Measurements from ENCODE around the gene ATRX.
A peak's percentile ranks its signal among the peaks of the same experiment; 100 is the strongest.
"Not testable (repeated sequence)": the region's sequence is repeated elsewhere in the genome, so short reads cannot be mapped to it uniquely, and the experiment has no call there.

ATRX gene

DNA sequence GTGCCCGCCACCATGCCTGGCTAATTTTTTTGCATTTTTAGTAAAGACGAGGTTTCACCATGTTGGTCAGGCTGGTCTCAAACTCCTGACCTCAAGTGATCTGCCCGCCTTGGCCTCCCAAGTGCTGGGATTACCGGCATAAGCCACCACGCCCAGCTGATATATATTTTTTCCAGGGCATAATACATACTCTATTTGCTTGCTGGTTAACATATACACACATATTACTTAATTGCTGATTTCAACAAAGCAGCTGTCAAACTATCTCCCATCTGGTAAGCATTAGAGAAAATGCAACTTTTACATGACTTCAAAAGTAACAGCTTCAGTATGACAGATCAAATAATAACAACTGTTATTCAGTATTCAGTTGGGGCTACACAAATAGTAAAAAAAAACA is 164.6 kb downstream of the ATRX start:
- H3K9me3 ChIP-seq (ENCODE audit: control insufficient read depth, low read length); H3K27me3 ChIP-seq (replicated peaks; ENCODE audit: control insufficient read depth, insufficient read depth, low read length); H3K36me3 ChIP-seq (ENCODE audit: control insufficient read depth, insufficient read depth, low read length, severe bottlenecking); H3K4me3 ChIP-seq (ENCODE audit: low read length); DNase-seq (ENCODE audit: low read depth); H3K9ac ChIP-seq (ENCODE audit: low read length): not testable (repeated sequence)
- peaks cover 14% of the 10 kb centered on the region for H3K4me1 ChIP-seq (ENCODE audit: control insufficient read depth, insufficient read depth, low read length)

DNA sequence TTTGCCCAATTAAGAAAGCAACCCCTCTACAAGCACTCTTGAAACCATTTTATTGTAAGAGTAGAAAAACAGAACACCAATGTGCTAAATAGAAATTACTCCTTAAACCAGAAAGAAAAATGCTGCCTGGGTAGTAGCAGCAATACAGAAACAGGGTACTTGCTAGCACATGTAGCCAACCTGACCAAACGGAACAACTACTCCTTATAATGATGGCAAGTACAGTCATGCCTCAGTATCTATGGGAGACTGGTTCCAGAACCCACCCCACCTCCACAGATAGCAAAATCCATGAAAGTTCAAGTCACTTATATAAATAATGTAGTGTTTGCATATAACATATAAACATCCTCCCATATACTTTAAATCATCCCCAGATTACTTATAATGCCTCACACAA is 168.8 kb downstream of the ATRX start:
- DNase-seq (ENCODE audit: low read depth): no peak
- Histone ChIP-seq H3K36me3 (ENCODE audit: control insufficient read depth, insufficient read depth, low read length, severe bottlenecking) (peaks cover 18% of the 10 kb centered on the region), H3K4me3 (ENCODE audit: low read length) (no peak overlapping the region), H3K4me1 (ENCODE audit: control insufficient read depth, insufficient read depth, low read length) (peaks cover 7% of the 10 kb centered on the region), H3K9ac (ENCODE audit: low read length) (no peak overlapping the region), H3K27me3 (replicated peaks; ENCODE audit: control insufficient read depth, insufficient read depth, low read length) (no peaks in the 10 kb centered on the region), H3K9me3 (ENCODE audit: control insufficient read depth, low read length) (peaks cover 6% of the 10 kb centered on the region)

DNA sequence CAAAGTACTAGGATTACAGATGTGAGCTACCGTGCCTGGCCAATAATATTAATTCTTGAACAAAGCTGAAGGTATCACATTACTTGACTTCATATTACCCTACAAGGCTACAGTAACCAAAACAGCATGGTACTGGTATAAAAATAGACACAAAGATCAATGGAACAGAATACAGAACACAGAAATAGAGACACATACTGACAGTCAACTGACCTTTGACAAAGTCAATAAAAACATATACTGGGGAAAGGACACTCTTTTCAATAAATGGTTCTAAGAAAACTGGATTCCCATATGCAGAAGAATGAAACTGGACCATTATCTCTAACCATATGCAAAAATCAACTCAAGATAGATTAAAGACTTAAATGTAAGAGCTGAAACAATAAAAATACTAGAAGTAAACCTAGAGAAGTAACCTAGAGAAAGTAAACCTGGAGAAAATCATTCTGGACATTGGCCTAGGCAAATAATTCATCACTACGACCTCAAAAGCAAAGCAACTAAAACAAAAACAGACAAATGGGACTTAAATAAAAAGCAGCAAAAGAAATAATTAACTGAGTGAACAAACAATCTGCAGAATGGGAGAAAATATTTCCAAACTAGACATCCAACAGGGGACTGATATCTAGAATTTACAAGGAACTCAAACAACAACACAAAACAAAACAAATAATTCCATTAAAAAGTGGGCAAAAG is 182.2 kb downstream of the ATRX start:
- no peak overlapping the region for H3K9ac ChIP-seq (ENCODE audit: low read length)
- H3K36me3 ChIP-seq (ENCODE audit: control insufficient read depth, insufficient read depth, low read length, severe bottlenecking): no peaks in the 10 kb centered on the region
- DNase-seq (ENCODE audit: low read depth): no peak
- H3K4me1 ChIP-seq (ENCODE audit: control insufficient read depth, insufficient read depth, low read length): no peaks in the 10 kb centered on the region
- no peak overlapping the region for H3K4me3 ChIP-seq (ENCODE audit: low read length)
- H3K9me3 ChIP-seq (ENCODE audit: control insufficient read depth, low read length): no peaks in the 10 kb centered on the region
- H3K27me3 ChIP-seq (replicated peaks; ENCODE audit: control insufficient read depth, insufficient read depth, low read length): no peaks in the 10 kb centered on the region

DNA sequence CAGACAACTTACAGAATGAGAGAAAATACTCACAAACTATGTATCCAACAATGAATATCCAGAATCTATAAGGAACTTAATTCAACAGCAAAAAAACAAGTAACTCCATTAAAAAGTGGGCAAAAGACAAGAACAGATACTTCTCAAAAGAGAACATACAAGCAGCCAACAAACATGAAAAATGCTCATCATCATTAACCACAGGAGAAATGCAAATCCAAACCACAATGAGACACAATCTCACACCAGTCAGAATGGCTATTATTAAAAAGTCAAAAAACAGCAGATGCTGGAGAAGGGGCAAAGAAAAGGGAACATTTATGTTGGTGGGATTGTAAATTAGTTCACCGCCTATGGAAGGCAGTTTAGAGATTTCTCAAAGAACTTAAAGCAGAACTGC is 188.5 kb downstream of the ATRX start:
- no peak for DNase-seq (ENCODE audit: low read depth)
- Histone ChIP-seq H3K4me3 (ENCODE audit: low read length) (no peak overlapping the region), H3K36me3 (ENCODE audit: control insufficient read depth, insufficient read depth, low read length, severe bottlenecking) (no peaks in the 10 kb centered on the region), H3K4me1 (ENCODE audit: control insufficient read depth, insufficient read depth, low read length) (peaks cover 5% of the 10 kb centered on the region), H3K27me3 (replicated peaks; ENCODE audit: control insufficient read depth, insufficient read depth, low read length) (no peaks in the 10 kb centered on the region), H3K9me3 (ENCODE audit: control insufficient read depth, low read length) (no peaks in the 10 kb centered on the region), H3K9ac (ENCODE audit: low read length) (no peak overlapping the region)

DNA sequence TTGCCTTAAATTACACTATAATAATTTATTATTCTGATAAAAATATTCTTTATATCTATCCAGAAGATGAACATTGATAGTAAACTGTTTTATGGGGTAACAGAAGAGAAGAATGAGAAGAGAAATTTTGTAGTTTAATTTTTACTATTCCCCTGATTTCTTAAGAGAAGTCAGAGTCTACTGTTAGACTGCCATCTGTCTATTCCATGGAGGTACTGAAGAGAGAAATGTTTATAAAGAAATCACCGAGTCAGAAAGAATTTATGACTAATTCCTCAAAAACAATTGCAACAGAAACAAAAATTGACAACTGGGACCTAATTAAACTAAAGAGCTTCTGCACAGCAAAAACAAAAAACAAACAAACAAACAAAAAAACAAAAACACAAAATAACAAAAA is 188.9 kb downstream of the ATRX start:
- no peaks in the 10 kb centered on the region for H3K27me3 ChIP-seq (replicated peaks; ENCODE audit: control insufficient read depth, insufficient read depth, low read length)
- H3K4me3 ChIP-seq (ENCODE audit: low read length): no peak overlapping the region
- DNase-seq (ENCODE audit: low read depth): peak; percentile 56
- no peak overlapping the region for H3K9ac ChIP-seq (ENCODE audit: low read length)
- H3K36me3 ChIP-seq (ENCODE audit: control insufficient read depth, insufficient read depth, low read length, severe bottlenecking): no peaks in the 10 kb centered on the region
- peaks cover 5% of the 10 kb centered on the region for H3K4me1 ChIP-seq (ENCODE audit: control insufficient read depth, insufficient read depth, low read length)
- no peaks in the 10 kb centered on the region for H3K9me3 ChIP-seq (ENCODE audit: control insufficient read depth, low read length)

DNA sequence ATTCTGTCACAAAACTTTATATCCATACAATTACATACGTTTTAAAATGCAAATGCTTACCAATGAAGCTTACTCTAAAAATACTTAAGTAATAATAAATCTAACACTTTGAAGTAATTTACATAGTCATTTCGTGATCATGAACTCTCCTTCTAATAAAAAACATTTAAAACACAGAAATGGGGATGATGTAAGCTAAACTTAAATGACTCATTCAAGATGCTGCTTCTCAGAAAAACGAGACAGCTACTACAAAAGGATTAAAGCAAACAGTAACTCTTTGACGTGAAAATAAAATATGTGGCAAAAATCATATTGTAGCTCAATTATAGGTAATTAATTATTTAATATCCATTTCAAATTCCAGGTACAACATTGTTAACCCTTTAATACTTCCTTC is 190.2 kb downstream of the ATRX start:
- Histone ChIP-seq H3K27me3 (replicated peaks; ENCODE audit: control insufficient read depth, insufficient read depth, low read length) (no peaks in the 10 kb centered on the region), H3K9me3 (ENCODE audit: control insufficient read depth, low read length) (no peaks in the 10 kb centered on the region), H3K4me1 (ENCODE audit: control insufficient read depth, insufficient read depth, low read length) (peaks cover 5% of the 10 kb centered on the region), H3K4me3 (ENCODE audit: low read length) (no peak overlapping the region), H3K36me3 (ENCODE audit: control insufficient read depth, insufficient read depth, low read length, severe bottlenecking) (no peaks in the 10 kb centered on the region), H3K9ac (ENCODE audit: low read length) (no peak overlapping the region)
- no peak for DNase-seq (ENCODE audit: low read depth)

DNA sequence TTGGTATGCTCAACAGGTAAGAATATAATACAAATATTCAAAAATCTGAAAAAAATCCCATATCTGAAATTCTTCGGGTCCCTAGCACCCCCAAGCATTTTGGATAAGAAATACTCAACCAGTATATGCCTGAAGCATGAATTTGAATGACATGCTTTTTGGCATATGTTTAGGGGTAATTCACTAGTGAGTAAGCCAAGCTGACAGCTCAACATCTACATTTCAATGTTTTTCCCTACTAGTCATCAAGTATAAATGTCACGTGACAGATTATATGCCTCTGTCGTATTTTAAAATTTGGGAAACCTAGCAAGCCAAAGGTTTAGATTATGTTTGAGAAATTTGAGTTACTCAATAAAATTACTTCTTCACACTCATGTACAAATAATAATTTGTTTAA is 213.7 kb downstream of the ATRX start:
- H3K9ac ChIP-seq (ENCODE audit: low read length): no peak overlapping the region
- peaks cover 14% of the 10 kb centered on the region for H3K36me3 ChIP-seq (ENCODE audit: control insufficient read depth, insufficient read depth, low read length, severe bottlenecking)
- DNase-seq (ENCODE audit: low read depth): no peak
- H3K27me3 ChIP-seq (replicated peaks; ENCODE audit: control insufficient read depth, insufficient read depth, low read length): no peaks in the 10 kb centered on the region
- H3K4me3 ChIP-seq (ENCODE audit: low read length): no peak overlapping the region
- H3K9me3 ChIP-seq (ENCODE audit: control insufficient read depth, low read length): peaks cover 4% of the 10 kb centered on the region
- no peaks in the 10 kb centered on the region for H3K4me1 ChIP-seq (ENCODE audit: control insufficient read depth, insufficient read depth, low read length)

DNA sequence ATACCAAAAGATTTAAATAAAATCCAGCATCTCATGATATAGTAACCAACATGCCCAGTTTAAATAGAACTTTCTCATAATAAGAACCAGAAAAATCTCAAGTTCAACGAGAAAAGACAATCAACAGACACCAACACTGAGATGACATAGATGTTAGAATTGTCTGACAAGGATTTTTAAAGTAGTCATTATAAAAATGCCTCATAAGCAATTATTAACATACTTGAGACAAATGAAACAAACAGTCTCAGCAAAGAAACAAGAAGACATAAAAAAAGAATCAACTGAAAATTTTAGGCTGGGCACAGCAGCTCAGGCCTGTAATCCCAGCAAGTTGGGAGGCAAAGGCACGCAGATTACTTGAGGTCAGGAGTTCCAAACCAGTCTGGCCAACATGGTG is 220.7 kb downstream of the ATRX start:
- Histone ChIP-seq H3K27me3 (replicated peaks; ENCODE audit: control insufficient read depth, insufficient read depth, low read length) (no peaks in the 10 kb centered on the region), H3K4me1 (ENCODE audit: control insufficient read depth, insufficient read depth, low read length) (no peaks in the 10 kb centered on the region), H3K36me3 (ENCODE audit: control insufficient read depth, insufficient read depth, low read length, severe bottlenecking) (no peaks in the 10 kb centered on the region), H3K9me3 (ENCODE audit: control insufficient read depth, low read length) (peaks cover 23% of the 10 kb centered on the region), H3K4me3 (ENCODE audit: low read length) (no peak overlapping the region), H3K9ac (ENCODE audit: low read length) (no peak overlapping the region)
- no peak for DNase-seq (ENCODE audit: low read depth)

DNA sequence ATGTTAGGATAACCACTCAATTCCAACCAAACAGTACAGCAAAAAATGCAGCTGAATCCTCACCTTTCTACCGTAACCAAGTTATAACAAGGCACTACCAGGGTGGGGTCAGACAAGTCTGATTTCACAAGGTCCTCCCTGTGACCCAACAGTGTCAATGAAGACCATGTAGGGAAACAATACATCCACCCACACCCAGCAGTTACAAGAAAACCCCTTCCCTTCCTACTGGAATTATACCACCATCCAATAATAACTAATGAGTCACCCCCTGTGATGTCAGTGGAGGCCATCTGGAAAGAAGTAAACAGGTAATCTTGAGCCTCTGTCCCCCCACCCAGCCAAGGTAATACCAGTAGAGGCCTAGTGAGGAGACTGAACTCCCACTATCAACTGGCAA is 221.2 kb downstream of the ATRX start:
- Histone ChIP-seq H3K27me3 (replicated peaks; ENCODE audit: control insufficient read depth, insufficient read depth, low read length) (no peaks in the 10 kb centered on the region), H3K4me1 (ENCODE audit: control insufficient read depth, insufficient read depth, low read length) (no peaks in the 10 kb centered on the region), H3K9ac (ENCODE audit: low read length) (no peak overlapping the region), H3K36me3 (ENCODE audit: control insufficient read depth, insufficient read depth, low read length, severe bottlenecking) (no peaks in the 10 kb centered on the region), H3K9me3 (ENCODE audit: control insufficient read depth, low read length) (peaks cover 23% of the 10 kb centered on the region), H3K4me3 (ENCODE audit: low read length) (no peak overlapping the region)
- no peak for DNase-seq (ENCODE audit: low read depth)

DNA sequence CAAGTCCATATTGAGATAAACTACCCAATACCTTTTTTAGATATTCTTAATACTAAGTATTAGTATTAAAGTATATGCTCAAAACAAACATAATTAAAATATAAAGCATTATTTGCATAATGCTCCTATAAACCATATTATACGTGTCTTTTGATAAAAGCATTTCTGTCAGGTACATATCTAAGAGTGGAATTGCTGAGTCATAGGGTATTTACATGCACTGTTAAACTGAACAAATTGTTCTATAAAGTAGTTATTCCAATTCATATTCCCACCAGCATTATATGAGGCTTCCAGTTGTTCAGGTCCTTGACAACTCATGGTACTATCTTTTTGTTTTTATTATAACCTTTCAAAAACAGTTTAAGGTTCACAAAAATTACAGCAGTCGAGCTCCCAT is 224.6 kb downstream of the ATRX start:
- H3K4me3 ChIP-seq (ENCODE audit: low read length): no peak overlapping the region
- H3K9ac ChIP-seq (ENCODE audit: low read length): no peak overlapping the region
- peaks cover 9% of the 10 kb centered on the region for H3K9me3 ChIP-seq (ENCODE audit: control insufficient read depth, low read length)
- peaks cover 7% of the 10 kb centered on the region for H3K36me3 ChIP-seq (ENCODE audit: control insufficient read depth, insufficient read depth, low read length, severe bottlenecking)
- DNase-seq (ENCODE audit: low read depth): no peak
- H3K27me3 ChIP-seq (replicated peaks; ENCODE audit: control insufficient read depth, insufficient read depth, low read length): no peaks in the 10 kb centered on the region
- no peaks in the 10 kb centered on the region for H3K4me1 ChIP-seq (ENCODE audit: control insufficient read depth, insufficient read depth, low read length)

DNA sequence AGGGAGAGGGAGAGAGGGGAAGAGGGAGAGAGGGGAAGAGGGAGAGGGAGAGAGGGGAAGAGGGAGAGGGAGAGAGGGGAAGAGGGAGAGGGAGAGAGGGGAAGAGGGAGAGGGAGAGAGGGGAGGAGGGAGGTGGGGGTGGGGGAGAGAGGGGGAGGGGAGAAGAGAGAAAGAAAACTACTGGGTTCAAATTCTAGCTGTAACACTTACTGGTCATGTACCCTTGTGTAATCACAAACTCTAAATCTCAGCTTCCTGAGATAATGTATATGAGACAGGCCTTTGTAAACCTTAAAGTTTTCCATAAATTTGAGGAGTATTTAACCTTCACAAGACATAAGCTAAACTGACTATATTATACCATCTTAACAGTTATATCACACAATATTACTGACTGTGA is 229.7 kb downstream of the ATRX start:
- Histone ChIP-seq H3K4me1 (ENCODE audit: control insufficient read depth, insufficient read depth, low read length) (no peaks in the 10 kb centered on the region), H3K4me3 (ENCODE audit: low read length) (no peak overlapping the region), H3K27me3 (replicated peaks; ENCODE audit: control insufficient read depth, insufficient read depth, low read length) (no peaks in the 10 kb centered on the region), H3K36me3 (ENCODE audit: control insufficient read depth, insufficient read depth, low read length, severe bottlenecking) (peaks cover 10% of the 10 kb centered on the region), H3K9ac (ENCODE audit: low read length) (no peak overlapping the region), H3K9me3 (ENCODE audit: control insufficient read depth, low read length) (no peaks in the 10 kb centered on the region)
- no peak for DNase-seq (ENCODE audit: low read depth)

DNA sequence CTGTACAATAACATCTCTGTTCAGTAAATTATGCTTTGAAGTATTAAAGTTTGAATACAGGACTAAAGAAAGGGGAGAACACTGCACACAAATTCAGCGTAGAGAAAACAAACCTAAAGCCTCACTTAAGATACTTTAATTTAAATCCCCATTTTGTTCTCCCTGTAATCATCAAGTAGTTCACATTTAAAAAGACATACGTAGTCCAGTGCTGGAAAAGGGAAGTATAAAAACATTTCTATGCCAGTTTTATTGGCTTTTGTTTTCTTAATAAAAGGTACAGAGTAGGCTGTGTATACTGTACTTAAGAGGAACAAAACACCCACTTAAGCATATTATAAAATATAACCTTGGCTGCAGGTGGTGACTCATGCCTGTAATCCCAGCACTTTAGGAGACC is 237.3 kb downstream of the ATRX start:
- Histone ChIP-seq H3K27me3 (replicated peaks; ENCODE audit: control insufficient read depth, insufficient read depth, low read length) (no peaks in the 10 kb centered on the region), H3K9ac (ENCODE audit: low read length) (no peak overlapping the region), H3K9me3 (ENCODE audit: control insufficient read depth, low read length) (no peaks in the 10 kb centered on the region), H3K4me3 (ENCODE audit: low read length) (no peak overlapping the region), H3K36me3 (ENCODE audit: control insufficient read depth, insufficient read depth, low read length, severe bottlenecking) (no peaks in the 10 kb centered on the region), H3K4me1 (ENCODE audit: control insufficient read depth, insufficient read depth, low read length) (no peaks in the 10 kb centered on the region)
- DNase-seq (ENCODE audit: low read depth): no peak
